HepG2 (cell line): ENCODE data around the gene PLSCR5. TPM values are rescaled to one million over a fixed set of nuclear protein-coding genes. Genes with fewer than 3 reads are reported as not detected.

ENCODE experiments used
- ATAC-seq: fragments of 200-7000 bp; cut with Tn5 transposase; 3 replicates; pipeline ENCODE4 v1.9.1; 2020; ENCODE audit warnings: mild to moderate bottlenecking, moderate library complexity
- BruUV-seq: library from RNA; stranded (reverse); fragments of 400-500 nt; replicated peaks from 2 replicates; lab custom pipeline; 2021; lab: Mats Ljungman, UMichigan
- CTCF ChIA-PET: fragments of 300-600 bp; formaldehyde crosslinking; extraction: SDS; loops from one replicate; lab custom pipeline; 2021; ENCODE audit warnings: low total read pairs, inconsistent platforms, low intra/inter-chr PET ratio; lab: Yijun Ruan, JAX
- POLR2A ChIA-PET: fragments of 350-600 bp; sonication (Branson Sonifier 250); formaldehyde crosslinking; loops from one replicate; lab custom pipeline; 2020; ENCODE audit warnings: antibody characterized with exemption, inconsistent platforms; lab: Yijun Ruan, JAX
- DNase-seq: peaks from one replicate; pipeline ENCODE4 v3.0.0-alpha.2; 2015; ENCODE audit warnings: low spot score
- FAIRE-seq: peaks from 3 replicates; lab custom pipeline; 2011; peaks lifted over from hg19 to GRCh38; lab: Jason Lieb, UNC
- H2AFZ ChIP-seq: one replicate; pipeline ENCODE4 v1.6.1; 2011; ENCODE audit warnings: low read length, inconsistent platforms
- H3K27ac ChIP-seq: fragments of 300-600 bp; 3 replicates; pipeline ENCODE4 v1.8.0; 2011; ENCODE audit warnings: mixed run types, mild to moderate bottlenecking, mixed read lengths, low read length, inconsistent platforms; ENCODE audit not compliant: insufficient read depth; ENCODE audit errors: extremely low read length
- H3K27me3 ChIP-seq, 2 experiments: fragments of 200-600 bp in 1 of 2; 2 replicates in 1 of 2; 3 replicates in 1 of 2; pipeline versions ENCODE4 v1.6.0 to v1.8.0; 2011; ENCODE audit warnings: low read length in 2 of 2, mild to moderate bottlenecking in 2 of 2, moderate library complexity in 2 of 2, inconsistent platforms in 1 of 2; ENCODE audit not compliant: insufficient read depth in 2 of 2, control insufficient read depth in 1 of 2
- H3K36me3 ChIP-seq, 2 experiments: fragments of 200-600 bp in 1 of 2; replicated peaks in 1 of 2; 2 replicates in 1 of 2; 3 replicates in 1 of 2; pipeline versions ENCODE4 v1.5.1 to v1.8.0; 2011; ENCODE audit warnings: low read length in 2 of 2, inconsistent platforms in 1 of 2; ENCODE audit not compliant: insufficient read depth in 2 of 2, control insufficient read depth in 1 of 2
- H3K4me1 ChIP-seq: 2 replicates; pipeline ENCODE4 v1.5.1; 2012; ENCODE audit warnings: low read length, inconsistent platforms; ENCODE audit not compliant: insufficient read depth
- H3K4me2 ChIP-seq: 2 replicates; pipeline ENCODE4 v1.6.0; 2011; ENCODE audit warnings: low read depth, low read length, inconsistent platforms
- H3K4me3 ChIP-seq, 3 experiments: fragments of 200-600 bp in 1 of 3; sonication (generic), shearing (Covaris generic) in 1 of 3; replicated peaks in 1 of 3; 2 replicates each; pipeline ENCODE4 v1.5.1; 2011 to 2016; ENCODE audit warnings: low read length in 3 of 3, inconsistent platforms in 2 of 3, low read depth in 2 of 3, mild to moderate bottlenecking in 2 of 3, control low read depth in 1 of 3, mixed read lengths in 1 of 3; ENCODE audit not compliant: insufficient read depth in 1 of 3
- H3K79me2 ChIP-seq: one replicate; pipeline ENCODE4 v1.6.1; 2011; ENCODE audit warnings: low read length, inconsistent platforms; ENCODE audit not compliant: insufficient read depth
- H3K9ac ChIP-seq: 2 replicates; pipeline ENCODE4 v1.6.0; 2011; ENCODE audit warnings: mild to moderate bottlenecking, low read depth, low read length, inconsistent platforms; ENCODE audit not compliant: insufficient read depth
- H3K9me3 ChIP-seq: 2 replicates; pipeline ENCODE4 v1.5.1; 2012; ENCODE audit warnings: mild to moderate bottlenecking, low read length
- H4K20me1 ChIP-seq: 2 replicates; pipeline ENCODE4 v1.6.0; 2011; ENCODE audit warnings: inconsistent platforms, mild to moderate bottlenecking, low read length, moderate library complexity; ENCODE audit not compliant: insufficient read depth
- CREB1 ChIP-seq, 2 experiments: fragments of 450-650 bp in 1 of 2; IDR thresholded peaks; 2 replicates each; pipeline ENCODE4 v1.6.1; 2016 to 2017; ENCODE audit warnings: control low read depth in 1 of 2, mild to moderate bottlenecking in 1 of 2, missing compliant biosample characterization in 1 of 2, missing genetic modification characterization in 1 of 2
- ETV5 ChIP-seq: IDR thresholded peaks from 2 replicates; pipeline ENCODE4 v1.6.1; 2018; ENCODE audit warnings: missing biosample characterization, missing genetic modification reagents, inconsistent platforms, borderline replicate concordance
- FIP1L1 ChIP-seq: fragments of 200-400 bp; formaldehyde crosslinking; IDR thresholded peaks from 2 replicates; pipeline ENCODE4 v1.6.1; 2018; ENCODE audit warnings: low read depth, mild to moderate bottlenecking, low read length, moderate library complexity, borderline replicate concordance; ENCODE audit not compliant: insufficient read depth
- JARID2 ChIP-seq: sonication (generic); formaldehyde crosslinking; IDR thresholded peaks from 2 replicates; pipeline ENCODE4 v1.8.1; 2023; ENCODE audit warnings: missing genetic modification reagents, inconsistent platforms; ENCODE audit not compliant: insufficient replicate concordance
- SIN3A ChIP-seq: IDR thresholded peaks from 2 replicates; pipeline ENCODE4 v1.6.1; 2011; ENCODE audit warnings: low read depth, mild to moderate bottlenecking, control low read depth, low read length, borderline replicate concordance
- SMC3 ChIP-seq: IDR thresholded peaks from 2 replicates; pipeline ENCODE4 v1.6.1; 2011; ENCODE audit warnings: low read length, improper control_type of control experiment
- STAG1 ChIP-seq: sonication (generic); formaldehyde crosslinking; IDR thresholded peaks from 2 replicates; pipeline ENCODE4 v1.4.0; 2020; ENCODE audit warnings: missing genetic modification reagents
- TOPORS ChIP-seq: sonication (generic); formaldehyde crosslinking; IDR thresholded peaks from 2 replicates; pipeline ENCODE4 v1.8.0; 2023; ENCODE audit warnings: mild to moderate bottlenecking, missing genetic modification reagents
- YY1 ChIP-seq: IDR thresholded peaks from 2 replicates; pipeline ENCODE4 v1.6.1; 2011; ENCODE audit warnings: low read length, low read depth, moderate library complexity, mild to moderate bottlenecking; ENCODE audit not compliant: insufficient read depth, insufficient replicate concordance
- ZBTB3 ChIP-seq: sonication (generic); formaldehyde crosslinking; IDR thresholded peaks from 2 replicates; pipeline ENCODE4 v1.4.0; 2020; ENCODE audit warnings: low read depth, mild to moderate bottlenecking, moderate library complexity, missing genetic modification reagents, borderline replicate concordance
- ZNF230 ChIP-seq: sonication (generic); formaldehyde crosslinking; IDR thresholded peaks from 2 replicates; pipeline ENCODE4 v1.4.0; 2020; ENCODE audit warnings: mild to moderate bottlenecking, missing genetic modification reagents
- ZNF614 ChIP-seq: IDR thresholded peaks from 2 replicates; pipeline ENCODE4 v1.6.1; 2018; ENCODE audit warnings: missing biosample characterization, missing genetic modification reagents, inconsistent platforms, borderline replicate concordance
- ZNF75D ChIP-seq: sonication (generic); formaldehyde crosslinking; IDR thresholded peaks from 2 replicates; pipeline ENCODE4 v1.8.1; 2023; ENCODE audit warnings: missing genetic modification reagents, mild to moderate bottlenecking, borderline replicate concordance
- WGBS: methylation state at CpG from one replicate; pipeline ENCODE4 v1.1.6; 2017; ENCODE audit warnings: low lambda C conversion rate; 5-methylcytosine and 5-hydroxymethylcytosine counted together
- in situ Hi-C: cut with HindIII; loops from 2 replicates; pipeline ENCODE4 v1.10.0; 2017; ENCODE audit warnings: low pct_unique_long_range_greater_than_20kb; ENCODE audit not compliant: extremely low pct_ligation_motif_present
- intact Hi-C: fragments of 100-400 bp; cut with micrococcal nuclease; formaldehyde crosslinking; loops from one replicate; pipeline ENCODE4 v1.10.0; 2022; ENCODE audit not compliant: unreplicated experiment
- polyA plus RNA-seq, 8 experiments: library from polyadenylated mRNA; depleted of rRNA in 3 of 8; stranded (reverse) in 7 of 8; unstranded in 1 of 8; fragments of >200 nt; fragmentation: Illumina TruSeq in 4 of 8; extraction: Trizol in 4 of 8; gene quantifications; 2 replicates each; pipeline versions ENCODE4 v1.2.1 to v1.2.3, GENCODE V29; 2011 to 2016; ENCODE audit warnings: low read depth in 4 of 8, missing spikeins in 1 of 8, mixed read lengths in 1 of 8; ENCODE audit not compliant: insufficient read depth in 1 of 8
- total RNA-seq, 5 experiments: library from RNA; depleted of rRNA; stranded (reverse); fragments of >200 nt; fragmentation: Illumina TruSeq; extraction: Trizol; gene quantifications; 2 replicates each; pipeline ENCODE4 v1.2.3, GENCODE V29; 2016; ENCODE audit warnings: low read depth in 1 of 5
- TF ChIP-seq, protein P1 (sequence below): IDR thresholded peaks from 2 replicates; pipeline ENCODE4 v1.4.0; 2020; ENCODE audit warnings: mild to moderate bottlenecking, missing genetic modification reagents
- TF ChIP-seq, protein P2 (sequence below): sonication (generic); formaldehyde crosslinking; IDR thresholded peaks from 2 replicates; pipeline ENCODE4 v1.4.0; 2020; ENCODE audit warnings: missing genetic modification reagents
- TF ChIP-seq, protein P3 (sequence below): IDR thresholded peaks from 2 replicates; pipeline ENCODE4 v1.6.1; 2016; ENCODE audit warnings: missing biosample characterization, missing genetic modification reagents, low read depth

The PLSCR5 gene
- total and polyA plus RNA-seq, 2 of the 13 experiments (the other 11 are each of a cell fraction or from before 2014, with no cell fraction given): 0.50 TPM; not detected in 1

DNA sequence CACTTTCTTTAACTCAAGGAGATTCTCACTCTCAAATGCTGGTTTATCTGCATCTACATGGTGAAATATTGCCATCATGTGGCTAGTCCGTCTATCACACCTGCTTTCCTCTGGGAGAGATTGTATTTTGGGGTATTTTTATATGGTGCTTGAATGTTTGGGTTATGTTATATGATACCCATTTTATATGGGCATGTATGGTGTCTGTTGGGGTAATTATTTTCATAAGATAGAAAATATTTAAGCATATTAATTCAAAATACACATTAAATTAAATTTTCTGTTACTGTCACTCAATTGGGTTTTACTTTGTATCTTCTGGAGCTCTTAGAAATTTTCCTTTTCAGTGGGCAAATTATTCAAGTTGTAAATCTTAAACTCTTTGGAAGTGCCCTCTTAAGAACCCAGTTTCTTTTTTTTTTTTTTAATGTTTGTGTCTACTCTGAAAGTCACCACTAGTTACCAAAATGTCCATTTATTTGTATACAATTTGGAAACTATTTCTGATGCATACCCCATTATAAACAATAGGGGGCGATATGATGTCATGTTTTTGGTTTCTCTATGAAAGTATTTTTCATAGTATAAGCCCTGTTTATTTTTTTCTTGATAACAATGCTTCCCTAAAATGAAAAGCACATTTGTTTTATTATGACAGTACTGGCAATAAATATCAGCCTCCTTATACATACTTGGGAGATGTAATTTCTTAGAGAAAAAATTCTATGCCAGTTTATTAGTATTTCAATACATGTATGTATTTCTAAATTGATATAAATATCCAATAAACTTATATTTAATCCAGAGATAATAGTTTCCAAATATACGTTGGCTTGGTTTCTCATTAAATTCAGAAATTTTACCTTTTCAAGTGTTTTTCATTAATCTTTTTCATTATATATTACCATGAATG, 36.1 kb upstream of the PLSCR5 start:
- 0% methylated on average over 3 of the region's 3 CpGs for WGBS
- ChIA-PET POLR2A (no interaction called here), CTCF (interaction anchor here (0.7 to 4.8 kb wide), 8 partner anchors 14 to 452 kb away, joined by 3 to 104 read pairs (median 3); no protein-coding TSS in a partner anchor)
- H3K9me3 ChIP-seq: no peaks in the 10 kb centered on the region
- H3K27me3 ChIP-seq: no peaks in the 10 kb centered on the region
- H3K4me1 ChIP-seq: peaks cover 29% of the 10 kb centered on the region
- no peaks in the 10 kb centered on the region for H4K20me1 ChIP-seq
- no peak overlapping the region for H3K27ac ChIP-seq
- H3K9ac ChIP-seq: no peak overlapping the region
- ATAC-seq (peak; percentile 64), FAIRE-seq (peak; percentile 63), DNase-seq (peak; percentile 56)
- in situ Hi-C loops: no loop called here
- no peak overlapping the region for H2AFZ ChIP-seq
- intact Hi-C loops: loop anchor here (1.0 to 10.0 kb wide), 5 partner anchors 314 to 576 kb away; no protein-coding TSS in a partner anchor
- H3K4me3 ChIP-seq: no peak overlapping the region
- no peaks in the 10 kb centered on the region for H3K79me2 ChIP-seq
- H3K36me3 ChIP-seq: no peaks in the 10 kb centered on the region
- no TSS peak for BruUV-seq
- H3K4me2 ChIP-seq: no peak overlapping the region
- TF ChIP-seq, protein P1, sequence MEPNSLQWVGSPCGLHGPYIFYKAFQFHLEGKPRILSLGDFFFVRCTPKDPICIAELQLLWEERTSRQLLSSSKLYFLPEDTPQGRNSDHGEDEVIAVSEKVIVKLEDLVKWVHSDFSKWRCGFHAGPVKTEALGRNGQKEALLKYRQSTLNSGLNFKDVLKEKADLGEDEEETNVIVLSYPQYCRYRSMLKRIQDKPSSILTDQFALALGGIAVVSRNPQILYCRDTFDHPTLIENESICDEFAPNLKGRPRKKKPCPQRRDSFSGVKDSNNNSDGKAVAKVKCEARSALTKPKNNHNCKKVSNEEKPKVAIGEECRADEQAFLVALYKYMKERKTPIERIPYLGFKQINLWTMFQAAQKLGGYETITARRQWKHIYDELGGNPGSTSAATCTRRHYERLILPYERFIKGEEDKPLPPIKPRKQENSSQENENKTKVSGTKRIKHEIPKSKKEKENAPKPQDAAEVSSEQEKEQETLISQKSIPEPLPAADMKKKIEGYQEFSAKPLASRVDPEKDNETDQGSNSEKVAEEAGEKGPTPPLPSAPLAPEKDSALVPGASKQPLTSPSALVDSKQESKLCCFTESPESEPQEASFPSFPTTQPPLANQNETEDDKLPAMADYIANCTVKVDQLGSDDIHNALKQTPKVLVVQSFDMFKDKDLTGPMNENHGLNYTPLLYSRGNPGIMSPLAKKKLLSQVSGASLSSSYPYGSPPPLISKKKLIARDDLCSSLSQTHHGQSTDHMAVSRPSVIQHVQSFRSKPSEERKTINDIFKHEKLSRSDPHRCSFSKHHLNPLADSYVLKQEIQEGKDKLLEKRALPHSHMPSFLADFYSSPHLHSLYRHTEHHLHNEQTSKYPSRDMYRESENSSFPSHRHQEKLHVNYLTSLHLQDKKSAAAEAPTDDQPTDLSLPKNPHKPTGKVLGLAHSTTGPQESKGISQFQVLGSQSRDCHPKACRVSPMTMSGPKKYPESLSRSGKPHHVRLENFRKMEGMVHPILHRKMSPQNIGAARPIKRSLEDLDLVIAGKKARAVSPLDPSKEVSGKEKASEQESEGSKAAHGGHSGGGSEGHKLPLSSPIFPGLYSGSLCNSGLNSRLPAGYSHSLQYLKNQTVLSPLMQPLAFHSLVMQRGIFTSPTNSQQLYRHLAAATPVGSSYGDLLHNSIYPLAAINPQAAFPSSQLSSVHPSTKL (CRISPR knock-in tag): peak; percentile 22; the same call in 1 of the 2 replicates
- TF ChIP-seq SMC3 (peak; percentile 90), TOPORS (CRISPR knock-in tag) (no peak), CREB1 (IDR thresholded peaks at IDR 0.05) (peak; percentile 20; the same call in 1 of the 2 replicates), CREB1 (CRISPR knock-in tag; IDR thresholded peaks at IDR 0.05) (no peak), JARID2 (no peak), YY1 (no peak), FIP1L1 (no peak), ETV5 (CRISPR knock-in tag) (no peak), ZNF230 (CRISPR knock-in tag) (no peak), STAG1 (CRISPR knock-in tag) (peak; percentile 89), ZNF614 (0 out of 2 replicates have a peak, but pooled peaks have one; percentile 24), SIN3A (no peak), ZBTB3 (CRISPR knock-in tag) (no peak), ZNF75D (CRISPR knock-in tag) (no peak)
- TF ChIP-seq, protein P2, sequence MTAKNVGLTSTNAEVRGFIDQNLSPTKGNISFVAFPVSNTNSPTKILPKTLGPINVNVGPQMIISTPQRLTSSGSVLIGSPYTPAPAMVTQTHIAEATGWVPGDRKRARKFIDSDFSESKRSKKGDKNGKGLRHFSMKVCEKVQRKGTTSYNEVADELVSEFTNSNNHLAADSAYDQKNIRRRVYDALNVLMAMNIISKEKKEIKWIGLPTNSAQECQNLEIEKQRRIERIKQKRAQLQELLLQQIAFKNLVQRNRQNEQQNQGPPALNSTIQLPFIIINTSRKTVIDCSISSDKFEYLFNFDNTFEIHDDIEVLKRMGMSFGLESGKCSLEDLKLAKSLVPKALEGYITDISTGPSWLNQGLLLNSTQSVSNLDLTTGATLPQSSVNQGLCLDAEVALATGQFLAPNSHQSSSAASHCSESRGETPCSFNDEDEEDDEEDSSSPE (CRISPR knock-in tag): no peak
- TF ChIP-seq, protein P3, sequence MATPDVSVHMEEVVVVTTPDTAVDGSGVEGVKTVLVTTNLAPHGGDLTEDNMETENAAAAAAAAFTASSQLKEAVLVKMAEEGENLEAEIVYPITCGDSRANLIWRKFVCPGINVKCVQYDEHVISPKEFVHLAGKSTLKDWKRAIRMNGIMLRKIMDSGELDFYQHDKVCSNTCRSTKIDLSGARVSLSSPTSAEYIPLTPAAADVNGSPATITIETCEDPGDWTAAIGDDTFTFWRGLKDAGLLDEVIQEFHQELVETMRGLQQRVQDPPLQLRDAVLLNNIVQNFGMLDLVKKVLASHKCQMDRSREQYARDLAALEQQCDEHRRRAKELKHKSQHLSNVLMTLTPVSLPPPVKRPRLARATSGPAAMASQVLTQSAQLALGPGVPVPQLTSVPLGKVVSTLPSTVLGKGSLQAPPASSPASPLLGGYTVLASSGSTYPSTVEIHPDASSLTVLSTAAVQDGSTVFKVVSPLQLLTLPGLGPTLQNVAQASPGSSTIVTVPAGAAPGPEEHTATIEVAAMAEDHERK (CRISPR knock-in tag): no peak
